ENCODE measurements around the gene TRIM74. TPM values are rescaled to one million over a fixed set of nuclear protein-coding genes. Genes with fewer than 3 reads are reported as not detected.
"Not testable (repeated sequence)": the region's sequence is repeated elsewhere in the genome, so short reads cannot be mapped to it uniquely, and the experiment has no call there.

The TRIM74 gene
- polyA plus RNA-seq, 1 experiment, result not detected

DNA sequence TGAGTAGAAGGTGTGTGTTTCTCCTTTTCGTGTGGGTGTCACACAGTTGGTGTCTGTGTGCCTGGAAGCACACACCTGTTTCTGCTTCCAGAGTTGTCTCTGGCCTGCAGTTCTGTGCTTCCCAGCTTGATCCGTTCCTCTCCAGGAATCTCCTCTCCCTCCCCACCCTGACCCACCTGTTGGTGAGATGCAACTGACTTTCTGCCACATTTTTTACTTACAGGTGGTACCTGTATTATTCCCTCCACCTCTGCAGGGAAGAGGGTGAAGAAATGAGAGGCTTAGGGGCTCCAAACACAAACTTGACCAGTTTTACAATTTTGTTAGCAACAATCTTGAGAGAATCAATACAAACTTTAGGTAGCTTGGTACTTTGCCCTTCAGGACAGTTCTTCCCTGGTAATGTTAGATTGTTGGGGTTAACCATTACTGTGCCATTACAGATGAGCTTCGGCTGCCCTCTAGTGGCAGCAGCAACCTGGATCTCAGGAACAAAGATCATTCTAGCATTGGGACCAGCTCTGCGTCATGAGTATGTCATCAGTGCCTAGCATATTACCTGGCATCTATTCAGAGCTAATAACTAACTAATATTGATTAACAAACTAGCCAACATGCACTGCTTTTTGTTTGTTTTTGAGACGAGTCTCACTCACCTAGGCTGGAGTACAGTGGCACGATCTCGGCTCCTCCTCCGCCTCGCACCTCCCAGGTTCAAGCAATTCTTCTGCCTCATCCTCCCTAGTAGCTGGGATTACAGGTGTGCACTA lies 54.3 kb downstream of the TRIM74 start:
- H3K36me3 ChIP-seq (ENCODE audit: control insufficient read depth, insufficient read depth, low read length); DNase-seq (ENCODE audit: low read depth); POLR2A ChIA-PET; H3K4me3 ChIP-seq (ENCODE audit: low read depth, low read length); H3K27me3 ChIP-seq (ENCODE audit: control insufficient read depth, insufficient read depth, low read length): not testable (repeated sequence)
- TF ChIP-seq, protein P1, sequence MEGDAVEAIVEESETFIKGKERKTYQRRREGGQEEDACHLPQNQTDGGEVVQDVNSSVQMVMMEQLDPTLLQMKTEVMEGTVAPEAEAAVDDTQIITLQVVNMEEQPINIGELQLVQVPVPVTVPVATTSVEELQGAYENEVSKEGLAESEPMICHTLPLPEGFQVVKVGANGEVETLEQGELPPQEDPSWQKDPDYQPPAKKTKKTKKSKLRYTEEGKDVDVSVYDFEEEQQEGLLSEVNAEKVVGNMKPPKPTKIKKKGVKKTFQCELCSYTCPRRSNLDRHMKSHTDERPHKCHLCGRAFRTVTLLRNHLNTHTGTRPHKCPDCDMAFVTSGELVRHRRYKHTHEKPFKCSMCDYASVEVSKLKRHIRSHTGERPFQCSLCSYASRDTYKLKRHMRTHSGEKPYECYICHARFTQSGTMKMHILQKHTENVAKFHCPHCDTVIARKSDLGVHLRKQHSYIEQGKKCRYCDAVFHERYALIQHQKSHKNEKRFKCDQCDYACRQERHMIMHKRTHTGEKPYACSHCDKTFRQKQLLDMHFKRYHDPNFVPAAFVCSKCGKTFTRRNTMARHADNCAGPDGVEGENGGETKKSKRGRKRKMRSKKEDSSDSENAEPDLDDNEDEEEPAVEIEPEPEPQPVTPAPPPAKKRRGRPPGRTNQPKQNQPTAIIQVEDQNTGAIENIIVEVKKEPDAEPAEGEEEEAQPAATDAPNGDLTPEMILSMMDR (IDR thresholded peaks at IDR 0.05; ENCODE audit: insufficient read depth, low read depth, low read length), result peak; percentile 67
- CTCF ChIA-PET, result interaction anchor here (0.6 to 4.2 kb wide), 11 partner anchors 9 to 97 kb away, joined by 3 to 19 read pairs (median 4); partner anchors contain the start of gene TYW1B

DNA sequence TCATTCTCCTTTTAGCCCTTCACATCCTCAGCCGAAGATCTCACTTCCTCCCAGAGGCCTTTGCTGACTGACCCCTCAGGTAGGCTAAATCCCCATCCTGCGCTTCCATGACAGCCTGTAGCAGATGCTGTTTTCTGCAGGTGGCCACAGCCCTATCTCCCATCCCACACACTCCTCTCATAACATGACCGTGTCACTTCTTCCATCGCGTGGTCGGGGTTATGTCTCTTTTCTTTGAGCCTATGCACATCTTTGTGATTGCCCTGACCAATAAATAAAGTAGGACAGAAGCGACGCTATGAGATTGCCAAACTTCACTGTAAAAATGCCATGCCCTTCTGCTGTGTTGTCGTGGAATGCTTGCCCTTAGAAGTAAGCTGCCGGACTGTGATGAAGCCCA lies 55.5 kb downstream of the TRIM74 start:
- CTCF ChIA-PET; H3K36me3 ChIP-seq (ENCODE audit: control insufficient read depth, insufficient read depth, low read length); DNase-seq (ENCODE audit: low read depth): not testable (repeated sequence)

DNA sequence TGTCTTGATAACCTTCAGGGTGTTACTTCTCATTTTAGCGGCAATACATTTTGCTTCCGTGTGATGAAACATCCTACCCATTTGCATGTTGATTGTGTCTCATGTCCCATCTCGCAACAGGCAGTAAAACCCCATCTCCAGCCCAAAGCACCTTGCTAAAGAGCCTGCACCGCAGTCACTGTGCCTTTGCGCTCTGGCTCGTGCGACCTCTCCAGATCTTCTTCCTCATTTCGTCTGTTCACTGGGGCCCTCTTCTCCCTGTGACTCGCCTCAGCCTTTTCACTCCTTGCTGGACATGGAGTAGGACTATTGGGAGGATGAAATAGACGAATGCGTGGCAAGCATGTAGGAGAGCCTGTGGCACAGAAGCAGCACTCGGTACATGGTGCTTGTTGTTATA lies 57.9 kb downstream of the TRIM74 start:
- H3K36me3 ChIP-seq (ENCODE audit: control insufficient read depth, insufficient read depth, low read length); H3K4me3 ChIP-seq (ENCODE audit: low read depth, low read length); POLR2A ChIA-PET; H3K27me3 ChIP-seq (ENCODE audit: control insufficient read depth, insufficient read depth, low read length); DNase-seq (ENCODE audit: low read depth): not testable (repeated sequence)
- CTCF ChIA-PET, result interaction anchor here (1.1 kb wide), 1 partner anchor 9 kb away, joined by 4 read pairs; no protein-coding TSS in a partner anchor

More for the DNA sequence above, 55.5 kb downstream of the TRIM74 start:
- POLR2A ChIA-PET; H3K4me3 ChIP-seq (ENCODE audit: low read depth, low read length); H3K27me3 ChIP-seq (ENCODE audit: control insufficient read depth, insufficient read depth, low read length): not testable (repeated sequence)

Small RNA genes within 50 kb of the gene (small RNA-seq; reads per million reads assigned to genes)
- gene RF00019 (ENCODE audit: insufficient read length, low read depth, low replicate concordance), result not detected

Other genes with a start within 250 kb of the TRIM74 start
- 0.37 and 0.66 TPM in 2 replicates for gene TYW1B, start 141.3 kb downstream of the TRIM74 start, polyA plus RNA-seq (2011; rRNA removed)
- 3.7 and 3.9 TPM in 2 replicates for gene POM121, start 44.4 kb downstream of the TRIM74 start, polyA plus RNA-seq (2011; rRNA removed)
- gene SPDYE8, start 60.3 kb upstream of the TRIM74 start, polyA plus RNA-seq (2011; rRNA removed), result not detected in 2 replicates
- gene SPDYE11, start 88.4 kb upstream of the TRIM74 start, polyA plus RNA-seq (2011; rRNA removed), result not detected in 2 replicates
- gene SPDYE9, start 116.6 kb upstream of the TRIM74 start, polyA plus RNA-seq (2011; rRNA removed), result not detected in 2 replicates

Measured in BJ (cell line).